ENCODE data around the gene SERPINI1.

Gene SERPINI1

GRCh38 chr3:167734498-167735232 is 856 bp upstream of the SERPINI1 start, which contains the start of gene PDCD10:
TSS of gene PDCD10 (minus strand) at chr3:167734892. CDS start at chr3:167720157, 14,735 bp downstream.
- peak; percentile 88 for DNase-seq (ENCODE audit: low spot score)

- no peak for DNase-seq (ENCODE audit: low spot score)
Observed at GRCh38 chr3:167736264-167736787, 805 bp downstream of the SERPINI1 start.

- DNase-seq (ENCODE audit: low spot score), result no peak
Observed at GRCh38 chr3:167736997-167737396, 1.5 kb downstream of the SERPINI1 start.

GRCh38 chr3:167738037-167738436 is 2.5 kb downstream of the SERPINI1 start:
- DNase-seq (ENCODE audit: low spot score), result no peak

- DNase-seq (ENCODE audit: low spot score), result no peak
Observed at GRCh38 chr3:167739190-167739810, 3.8 kb downstream of the SERPINI1 start.

GRCh38 chr3:167740961-167741587 is 5.6 kb downstream of the SERPINI1 start:
- DNase-seq (ENCODE audit: low spot score), result peak; percentile 45

GRCh38 chr3:167742338-167742737 is 6.8 kb downstream of the SERPINI1 start:
- no peak for DNase-seq (ENCODE audit: low spot score)

GRCh38 chr3:167743799-167744198 is 8.3 kb downstream of the SERPINI1 start:
- no peak for DNase-seq (ENCODE audit: low spot score)

GRCh38 chr3:167749209-167749608 is 13.7 kb downstream of the SERPINI1 start:
- no peak for DNase-seq (ENCODE audit: low spot score)

- DNase-seq (ENCODE audit: low spot score), result no peak
Observed at GRCh38 chr3:167749728-167750127, 14.2 kb downstream of the SERPINI1 start.

GRCh38 chr3:167750272-167750971 is 14.9 kb downstream of the SERPINI1 start:
- DNase-seq (ENCODE audit: low spot score), result no peak

GRCh38 chr3:167754049-167754448 is 18.5 kb downstream of the SERPINI1 start:
- DNase-seq (ENCODE audit: low spot score), result no peak

- DNase-seq (ENCODE audit: low spot score), result no peak
Observed at GRCh38 chr3:167761302-167761701, 25.8 kb downstream of the SERPINI1 start.

- no peak for DNase-seq (ENCODE audit: low spot score)
Observed at GRCh38 chr3:167762296-167762695, 26.8 kb downstream of the SERPINI1 start.

GRCh38 chr3:167772992-167773391 is 37.5 kb downstream of the SERPINI1 start:
- no peak for DNase-seq (ENCODE audit: low spot score)

- no peak for DNase-seq (ENCODE audit: low spot score)
Observed at GRCh38 chr3:167773584-167773983, 38.1 kb downstream of the SERPINI1 start.

- no peak for DNase-seq (ENCODE audit: low spot score)
Observed at GRCh38 chr3:167776066-167776685, 40.7 kb downstream of the SERPINI1 start.

GRCh38 chr3:167777356-167777755 is 41.8 kb downstream of the SERPINI1 start:
- no peak for DNase-seq (ENCODE audit: low spot score)

- no peak for DNase-seq (ENCODE audit: low spot score)
Observed at GRCh38 chr3:167780214-167780883, 44.8 kb downstream of the SERPINI1 start.

- no peak for DNase-seq (ENCODE audit: low spot score)
Observed at GRCh38 chr3:167783781-167784180, 48.3 kb downstream of the SERPINI1 start.

GRCh38 chr3:167785790-167786189 is 50.3 kb downstream of the SERPINI1 start:
- no peak for DNase-seq (ENCODE audit: low spot score)
